SH-SY5Y (cell line): ENCODE measurements around the gene LRRN2.

Source experiments
- GATA2 ChIP-seq: IDR thresholded peaks from 2 replicates; pipeline ENCODE4 v1.6.1; 2011; ENCODE audit warnings: mild to moderate bottlenecking, low read depth, low read length
- GATA3 ChIP-seq: IDR thresholded peaks from 2 replicates; pipeline ENCODE4 v1.6.1; 2011; ENCODE audit warnings: low read depth, mild to moderate bottlenecking, low read length, moderate library complexity

DNA sequence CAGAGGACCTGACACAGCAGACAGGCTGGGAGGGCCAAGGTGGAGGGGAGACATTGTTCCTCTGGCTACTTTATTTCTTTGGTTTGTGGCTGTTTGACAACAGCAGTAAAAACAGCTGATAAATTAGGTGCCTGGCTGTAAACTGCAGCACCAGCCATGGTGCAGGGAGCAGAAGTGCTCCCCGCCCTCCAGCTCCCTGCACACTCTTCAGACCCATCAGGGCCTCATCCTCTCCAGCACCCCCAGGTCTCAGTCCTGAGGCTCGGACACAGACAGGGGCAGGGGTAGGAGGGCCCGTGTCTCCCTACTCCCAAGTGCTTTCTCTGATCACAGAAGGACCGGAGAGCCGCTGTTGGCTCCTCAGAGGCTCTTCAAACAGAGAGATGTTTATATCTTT, 17.7 kb upstream of the LRRN2 start:
- no peak for TF ChIP-seq GATA2
- TF ChIP-seq GATA3: no peak
